ENCODE results near the gene MALRD1.

Gene MALRD1

GRCh38 chr10:19164461-19164860 lies 115.9 kb downstream of the MALRD1 start:
- Histone ChIP-seq H3K4me1 (ENCODE audit: low read depth, poor library complexity, severe bottlenecking) (no peaks in the 10 kb centered on the region), H3K9ac (no peak overlapping the region), H3K79me2 (ENCODE audit: insufficient read depth, low read depth) (no peaks in the 10 kb centered on the region), H3K27ac (no peak overlapping the region), H3K4me2 (no peak overlapping the region), H2AFZ (ENCODE audit: low read depth) (no peak overlapping the region), H3K4me3 (IDR thresholded peaks at IDR 0.05; ENCODE audit: insufficient read depth, low read depth, low read length) (no peak overlapping the region), H3K36me3 (ENCODE audit: insufficient read depth) (no peaks in the 10 kb centered on the region), H3K27me3 (ENCODE audit: insufficient read depth, low read depth) (no peaks in the 10 kb centered on the region), H4K20me1 (ENCODE audit: insufficient read depth) (no peaks in the 10 kb centered on the region)
- TF ChIP-seq CTCF (conservative IDR thresholded peaks at IDR 0.05; ENCODE audit: low read depth, low read length) = no peak

GRCh38 chr10:19168584-19168983 lies 120.0 kb downstream of the MALRD1 start:
- TF ChIP-seq CTCF (conservative IDR thresholded peaks at IDR 0.05; ENCODE audit: low read depth, low read length) = 0 out of 2 replicates have a peak, but pooled peaks have one; percentile 35
- no peaks in the 10 kb centered on the region for H3K79me2 ChIP-seq (ENCODE audit: insufficient read depth, low read depth)

GRCh38 chr10:19169041-19169440 lies 120.4 kb downstream of the MALRD1 start:
- Histone ChIP-seq H3K36me3 (ENCODE audit: insufficient read depth) (no peaks in the 10 kb centered on the region), H3K9ac (no peak overlapping the region), H4K20me1 (ENCODE audit: insufficient read depth) (no peaks in the 10 kb centered on the region), H3K27ac (no peak overlapping the region), H2AFZ (ENCODE audit: low read depth) (no peak overlapping the region), H3K27me3 (ENCODE audit: insufficient read depth, low read depth) (no peaks in the 10 kb centered on the region), H3K4me3 (IDR thresholded peaks at IDR 0.05; ENCODE audit: insufficient read depth, low read depth, low read length) (no peak overlapping the region), H3K4me1 (ENCODE audit: low read depth, poor library complexity, severe bottlenecking) (no peaks in the 10 kb centered on the region), H3K79me2 (ENCODE audit: insufficient read depth, low read depth) (no peaks in the 10 kb centered on the region), H3K4me2 (no peak overlapping the region)
- no peak for TF ChIP-seq CTCF (conservative IDR thresholded peaks at IDR 0.05; ENCODE audit: low read depth, low read length)

More at GRCh38 chr10:19168584-19168983, 120.0 kb downstream of the MALRD1 start:
- no peak overlapping the region for H3K27ac ChIP-seq
- no peaks in the 10 kb centered on the region for H4K20me1 ChIP-seq (ENCODE audit: insufficient read depth)
- no peaks in the 10 kb centered on the region for H3K36me3 ChIP-seq (ENCODE audit: insufficient read depth)
- H2AFZ ChIP-seq (ENCODE audit: low read depth) = no peak overlapping the region
- no peaks in the 10 kb centered on the region for H3K4me1 ChIP-seq (ENCODE audit: low read depth, poor library complexity, severe bottlenecking)
- H3K4me2 ChIP-seq = no peak overlapping the region
- H3K9ac ChIP-seq = no peak overlapping the region
- H3K27me3 ChIP-seq (ENCODE audit: insufficient read depth, low read depth) = no peaks in the 10 kb centered on the region
- no peak overlapping the region for H3K4me3 ChIP-seq (IDR thresholded peaks at IDR 0.05; ENCODE audit: insufficient read depth, low read depth, low read length)

DNA sequence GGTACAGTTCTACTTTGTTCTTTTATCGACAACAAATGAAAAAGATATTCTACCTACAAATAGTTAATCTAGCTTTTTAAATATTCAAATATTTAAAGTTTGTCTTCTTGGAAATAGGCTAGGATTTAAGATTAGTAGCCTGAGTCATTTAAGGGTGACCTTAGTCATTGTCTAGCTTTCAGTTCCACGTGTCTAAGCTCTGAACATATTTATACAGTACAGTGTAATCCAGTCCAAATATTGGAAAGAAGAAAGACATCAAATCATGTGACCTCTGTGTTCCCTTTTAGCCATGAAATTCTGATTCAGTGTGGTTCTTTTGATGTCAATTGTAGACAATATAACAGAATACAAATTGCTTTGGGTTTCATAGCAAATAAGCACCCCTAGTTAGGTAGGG lies 121.1 kb downstream of the MALRD1 start:
- H3K9ac ChIP-seq = no peak overlapping the region
- H3K27ac ChIP-seq = no peak overlapping the region
- no peak overlapping the region for H3K4me2 ChIP-seq
- no peaks in the 10 kb centered on the region for H3K27me3 ChIP-seq (ENCODE audit: insufficient read depth, low read depth)
- H3K36me3 ChIP-seq (ENCODE audit: insufficient read depth) = no peaks in the 10 kb centered on the region
- H3K4me3 ChIP-seq (IDR thresholded peaks at IDR 0.05; ENCODE audit: insufficient read depth, low read depth, low read length) = no peak overlapping the region
- TF ChIP-seq CTCF (conservative IDR thresholded peaks at IDR 0.05; ENCODE audit: low read depth, low read length) = no peak
- no peaks in the 10 kb centered on the region for H3K4me1 ChIP-seq (ENCODE audit: low read depth, poor library complexity, severe bottlenecking)
- H4K20me1 ChIP-seq (ENCODE audit: insufficient read depth) = no peaks in the 10 kb centered on the region
- H3K79me2 ChIP-seq (ENCODE audit: insufficient read depth, low read depth) = no peaks in the 10 kb centered on the region
- no peak overlapping the region for H2AFZ ChIP-seq (ENCODE audit: low read depth)

Data from KMS-11 (cell line).